SJSA1 (cell line): ENCODE measurements around the gene ZNF17. TPM values are rescaled to one million over a fixed set of nuclear protein-coding genes. Genes with fewer than 3 reads are reported as not detected.

Source experiments
- DNase-seq, 2 experiments: peaks; one replicate each; pipeline ENCODE4 v3.0.0-alpha.2; 2015 to 2020; ENCODE audit warnings: low spot score in 2 of 2, low read depth in 1 of 2
- H3K27ac ChIP-seq: fragments of 250-450 bp; sonication (Bioruptor Pico); 2 replicates; pipeline ENCODE4 v1.5.1; 2020; ENCODE audit warnings: mild to moderate bottlenecking, moderate library complexity
- H3K27me3 ChIP-seq: fragments of 250-450 bp; sonication (Bioruptor Pico); replicated peaks from 2 replicates; pipeline ENCODE4 v1.5.1; 2020; ENCODE audit warnings: mild to moderate bottlenecking, moderate library complexity
- H3K36me3 ChIP-seq: fragments of 250-450 bp; sonication (Bioruptor Pico); 2 replicates; pipeline ENCODE4 v1.5.1; 2020; ENCODE audit warnings: mild to moderate bottlenecking
- H3K4me1 ChIP-seq: fragments of 250-450 bp; sonication (Bioruptor Pico); replicated peaks from 2 replicates; pipeline ENCODE4 v1.6.1; 2021; ENCODE audit warnings: mild to moderate bottlenecking
- H3K4me3 ChIP-seq: fragments of 250-450 bp; sonication (Bioruptor Pico); 2 replicates; pipeline ENCODE4 v1.5.1; 2020; ENCODE audit warnings: mild to moderate bottlenecking
- H3K9me3 ChIP-seq: fragments of 250-450 bp; sonication (Bioruptor Pico); replicated peaks from 2 replicates; pipeline ENCODE4 v1.5.1; 2020; ENCODE audit warnings: mild to moderate bottlenecking
- total RNA-seq: library from RNA; depleted of rRNA; stranded (reverse); fragments of >200 nt; shearing (Covaris generic); gene quantifications from 2 replicates; pipeline ENCODE4 v1.2.3, GENCODE V29; 2014

Gene ZNF17
- total RNA-seq, 1 experiment from 2014 or later, result 10.4 TPM

- DNase-seq, result peak; percentile 97 to 99
- Histone ChIP-seq H3K4me3 (peak within 1 kb of the TSS; percentile 59), H3K4me1 (peaks cover 3% of the 10 kb centered on the region; the same call in 1 of the 2 replicates), H3K9me3 (no peaks in the 10 kb centered on the region; the same call in none of the 2 replicates), H3K27ac (peak within 1 kb of the TSS; percentile 83), H3K36me3 (peaks cover 34% of the 10 kb centered on the region), H3K27me3 (no peaks in the 10 kb centered on the region)
These were observed 21.0 kb upstream of the ZNF17 start, which contains the start of gene ZNF548 for GRCh38 chr19:57389730-57390598. ZNF548 (plus strand) TSS chr19:57389854; CDS start chr19:57390100, 246 bp downstream.

GRCh38 chr19:57395710-57396109 lies 15.3 kb upstream of the ZNF17 start:
- H3K4me1 ChIP-seq, result no peaks in the 10 kb centered on the region; the same call in 1 of the 2 replicates
- H3K4me3 ChIP-seq, result no peak overlapping the region
- DNase-seq, result no peak
- no peak overlapping the region for H3K27ac ChIP-seq
- H3K27me3 ChIP-seq, result no peaks in the 10 kb centered on the region
- H3K9me3 ChIP-seq, result peaks cover 22% of the 10 kb centered on the region
- peaks cover 79% of the 10 kb centered on the region for H3K36me3 ChIP-seq

- Histone ChIP-seq H3K27me3 (no peaks in the 10 kb centered on the region), H3K4me1 (no peaks in the 10 kb centered on the region), H3K4me3 (no peak overlapping the region), H3K27ac (no peak overlapping the region), H3K36me3 (peaks cover 55% of the 10 kb centered on the region), H3K9me3 (peaks cover 22% of the 10 kb centered on the region)
- no peak for DNase-seq
These were observed 12.1 kb upstream of the ZNF17 start for GRCh38 chr19:57398868-57399267.

- Histone ChIP-seq H3K9me3 (peaks cover 8% of the 10 kb centered on the region), H3K27ac (no peak overlapping the region), H3K4me3 (no peak overlapping the region), H3K4me1 (no peaks in the 10 kb centered on the region), H3K27me3 (no peaks in the 10 kb centered on the region), H3K36me3 (peaks cover 13% of the 10 kb centered on the region)
- no peak for DNase-seq
These were observed 7.0 kb upstream of the ZNF17 start for GRCh38 chr19:57403737-57404563.

GRCh38 chr19:57406516-57407123 lies 4.3 kb upstream of the ZNF17 start:
- DNase-seq, result peak; percentile 20 to 50

GRCh38 chr19:57419439-57419838 lies 8.5 kb downstream of the ZNF17 start:
- Histone ChIP-seq H3K36me3 (peaks cover 67% of the 10 kb centered on the region), H3K4me1 (no peaks in the 10 kb centered on the region), H3K9me3 (peaks cover 30% of the 10 kb centered on the region), H3K27ac (no peak overlapping the region), H3K27me3 (no peaks in the 10 kb centered on the region), H3K4me3 (no peak overlapping the region)
- no peak for DNase-seq

More at GRCh38 chr19:57406516-57407123, 4.3 kb upstream of the ZNF17 start:
- Histone ChIP-seq H3K27me3 (no peaks in the 10 kb centered on the region), H3K9me3 (no peaks in the 10 kb centered on the region), H3K27ac (no peak overlapping the region), H3K4me3 (no peak overlapping the region), H3K4me1 (peaks cover 5% of the 10 kb centered on the region), H3K36me3 (peaks cover 4% of the 10 kb centered on the region; the same call in 1 of the 2 replicates)

GRCh38 chr19:57421037-57421436 lies 10.1 kb downstream of the ZNF17 start:
- H3K4me1 ChIP-seq, result no peaks in the 10 kb centered on the region
- H3K36me3 ChIP-seq, result peaks cover 60% of the 10 kb centered on the region
- no peaks in the 10 kb centered on the region for H3K27me3 ChIP-seq
- H3K4me3 ChIP-seq, result no peak overlapping the region
- no peak for DNase-seq
- H3K9me3 ChIP-seq, result peaks cover 30% of the 10 kb centered on the region
- no peak overlapping the region for H3K27ac ChIP-seq

- H3K27ac ChIP-seq, result no peak overlapping the region
- peaks cover 23% of the 10 kb centered on the region for H3K36me3 ChIP-seq
- peaks cover 8% of the 10 kb centered on the region; the same call in 1 of the 2 replicates for H3K4me1 ChIP-seq
- H3K9me3 ChIP-seq, result no peaks in the 10 kb centered on the region; the same call in 1 of the 2 replicates
- H3K4me3 ChIP-seq, result peak overlapping the region; percentile 55
- no peaks in the 10 kb centered on the region for H3K27me3 ChIP-seq
- no peak for DNase-seq
These were observed 23.6 kb downstream of the ZNF17 start for GRCh38 chr19:57434386-57435061.

- no peaks in the 10 kb centered on the region for H3K27me3 ChIP-seq
- peaks cover under 1% of the 10 kb centered on the region; the same call in 1 of the 2 replicates for H3K9me3 ChIP-seq
- H3K4me3 ChIP-seq, result peak within 1 kb of the TSS; percentile 55
- H3K4me1 ChIP-seq, result peaks cover 8% of the 10 kb centered on the region; the same call in 1 of the 2 replicates
- H3K27ac ChIP-seq, result no peak within 1 kb of the TSS
- DNase-seq, result peak; percentile 88 to 97
- H3K36me3 ChIP-seq, result peaks cover 25% of the 10 kb centered on the region
These were observed 24.4 kb downstream of the ZNF17 start, which contains the start of gene ZNF749 for GRCh38 chr19:57435062-57435978. ZNF749 (plus strand) TSS chr19:57435325; CDS start chr19:57435579, 254 bp downstream.

- H3K4me1 ChIP-seq, result peaks cover 8% of the 10 kb centered on the region; the same call in 1 of the 2 replicates
- no peak overlapping the region for H3K4me3 ChIP-seq
- DNase-seq, result no peak
These were observed 25.5 kb downstream of the ZNF17 start for GRCh38 chr19:57436417-57436816.

GRCh38 chr19:57437931-57438330 lies 27.0 kb downstream of the ZNF17 start:
- DNase-seq, result no peak
- peaks cover 15% of the 10 kb centered on the region for H3K9me3 ChIP-seq
- no peak overlapping the region for H3K4me3 ChIP-seq
- H3K36me3 ChIP-seq, result peaks cover 27% of the 10 kb centered on the region
- H3K27ac ChIP-seq, result no peak overlapping the region
- H3K27me3 ChIP-seq, result no peaks in the 10 kb centered on the region
- peaks cover 8% of the 10 kb centered on the region; the same call in 1 of the 2 replicates for H3K4me1 ChIP-seq

More at GRCh38 chr19:57436417-57436816, 25.5 kb downstream of the ZNF17 start:
- Histone ChIP-seq H3K27me3 (no peaks in the 10 kb centered on the region), H3K27ac (no peak overlapping the region), H3K36me3 (peaks cover 25% of the 10 kb centered on the region), H3K9me3 (peaks cover 5% of the 10 kb centered on the region)

GRCh38 chr19:57438925-57439324 lies 28.0 kb downstream of the ZNF17 start:
- Histone ChIP-seq H3K27me3 (no peaks in the 10 kb centered on the region), H3K9me3 (peaks cover 24% of the 10 kb centered on the region), H3K4me3 (no peak overlapping the region), H3K27ac (no peak overlapping the region), H3K36me3 (peaks cover 37% of the 10 kb centered on the region), H3K4me1 (peaks cover 8% of the 10 kb centered on the region; the same call in 1 of the 2 replicates)
- no peak for DNase-seq
